CD14-positive monocyte (primary cell): ENCODE data around the gene DUSP16. TPM values are rescaled to one million over a fixed set of nuclear protein-coding genes. Genes with fewer than 3 reads are reported as not detected.
"Not testable (repeated sequence)": the region's sequence is repeated elsewhere in the genome, so short reads cannot be mapped to it uniquely, and the experiment has no call there.

ENCODE experiments used
- DNase-seq, 3 donors: peaks; one replicate each; pipeline ENCODE4 v3.0.0-alpha.2; 2011 to 2022
- H2AFZ ChIP-seq: 2 replicates; pipeline ENCODE4 v1.6.0; 2012; ENCODE audit warnings: mild to moderate bottlenecking, low read depth, low read length, inconsistent platforms; ENCODE audit not compliant: insufficient read depth, poor library complexity, severe bottlenecking
- H3K27ac ChIP-seq, 2 donors: 1 replicate in 1 of 2; 2 replicates in 1 of 2; pipeline ENCODE4 v1.5.1; 2012 to 2013; ENCODE audit warnings: low read length in 2 of 2, control low read depth in 1 of 2, inconsistent platforms in 1 of 2, low read depth in 1 of 2, mild to moderate bottlenecking in 1 of 2
- H3K27me3 ChIP-seq, 2 donors: one replicate each; pipeline versions ENCODE4 v1.6.0 to v1.6.1; 2011 to 2013; ENCODE audit warnings: low read length in 2 of 2; ENCODE audit not compliant: control insufficient read depth in 2 of 2, insufficient read depth in 2 of 2
- H3K36me3 ChIP-seq, 2 donors: replicated peaks in 1 of 2; 1 replicate in 1 of 2; 2 replicates in 1 of 2; pipeline versions ENCODE4 v1.5.1 to v1.6.1; 2012 to 2013; ENCODE audit warnings: low read length in 2 of 2, control low read depth in 1 of 2, inconsistent platforms in 1 of 2, mild to moderate bottlenecking in 1 of 2; ENCODE audit not compliant: insufficient read depth in 2 of 2, control insufficient read depth in 1 of 2
- H3K4me1 ChIP-seq, 2 donors: 1 replicate in 1 of 2; 2 replicates in 1 of 2; pipeline versions ENCODE4 v1.5.1 to v1.6.1; 2012 to 2013; ENCODE audit warnings: low read length in 2 of 2, control low read depth in 1 of 2, inconsistent platforms in 1 of 2, mild to moderate bottlenecking in 1 of 2, moderate library complexity in 1 of 2; ENCODE audit not compliant: insufficient read depth in 2 of 2, control insufficient read depth in 1 of 2
- H3K4me2 ChIP-seq: replicated peaks from 2 replicates; pipeline ENCODE3; 2012; ENCODE audit warnings: low read length, moderate library complexity, mild to moderate bottlenecking; ENCODE audit not compliant: poor library complexity, severe bottlenecking; ENCODE audit errors: extremely low read depth
- H3K4me3 ChIP-seq, 3 experiments: fragments of 200-600 bp in 1 of 3; sonication (generic) in 1 of 3; replicated peaks in 1 of 3; 1 replicate in 2 of 3; 2 replicates in 1 of 3; pipeline ENCODE4 v1.5.1; 2011 to 2013; ENCODE audit warnings: low read length in 3 of 3, mild to moderate bottlenecking in 3 of 3, control low read depth in 2 of 3, low read depth in 2 of 3, inconsistent platforms in 1 of 3, moderate library complexity in 1 of 3
- H3K79me2 ChIP-seq: 2 replicates; pipeline ENCODE4 v1.6.0; 2012; ENCODE audit warnings: mild to moderate bottlenecking, control low read depth, inconsistent platforms, low read length, moderate library complexity; ENCODE audit not compliant: insufficient read depth
- H3K9ac ChIP-seq: 2 replicates; pipeline ENCODE4 v1.6.0; 2017; ENCODE audit warnings: low read length, mild to moderate bottlenecking; ENCODE audit not compliant: insufficient read depth, poor library complexity, severe bottlenecking
- H3K9me3 ChIP-seq, 2 donors: replicated peaks in 1 of 2; 1 replicate in 1 of 2; 2 replicates in 1 of 2; pipeline versions ENCODE4 v1.5.1 to v1.6.1; 2012 to 2013; ENCODE audit warnings: low read length in 2 of 2, control low read depth in 1 of 2; ENCODE audit not compliant: control insufficient read depth in 1 of 2, insufficient read depth in 1 of 2
- H4K20me1 ChIP-seq: 2 replicates; pipeline ENCODE4 v1.6.0; 2012; ENCODE audit warnings: mild to moderate bottlenecking, low read length, control low read depth, moderate library complexity; ENCODE audit not compliant: insufficient read depth
- H3K27ac Mint-ChIP-seq, 7 donors: one replicate each; pipeline ENCODE4 v1.8.0; 2020; ENCODE audit warnings: mild to moderate bottlenecking in 7 of 7, mixed read lengths in 7 of 7, moderate library complexity in 6 of 7, inconsistent platforms in 2 of 7
- H3K27me3 Mint-ChIP-seq, 3 donors: one replicate each; pipeline ENCODE4 v1.8.0; 2021 to 2022; ENCODE audit warnings: low read depth in 3 of 3, mild to moderate bottlenecking in 3 of 3, mixed read lengths in 3 of 3, moderate library complexity in 3 of 3, inconsistent platforms in 1 of 3
- H3K36me3 Mint-ChIP-seq, 2 donors: one replicate each; pipeline ENCODE4 v1.8.0; 2020; ENCODE audit warnings: mixed read lengths in 2 of 2, inconsistent platforms in 1 of 2, mild to moderate bottlenecking in 1 of 2
- H3K4me1 Mint-ChIP-seq: one replicate; pipeline ENCODE4 v1.8.0; 2020; ENCODE audit warnings: mild to moderate bottlenecking, mixed read lengths
- H3K4me3 Mint-ChIP-seq, 2 donors: one replicate each; pipeline ENCODE4 v1.8.0; 2020; ENCODE audit warnings: mild to moderate bottlenecking in 2 of 2, mixed read lengths in 2 of 2, moderate library complexity in 1 of 2
- H3K9me3 Mint-ChIP-seq, 7 donors: one replicate each; pipeline ENCODE4 v1.8.0; 2020 to 2022; ENCODE audit warnings: mixed read lengths in 7 of 7, mild to moderate bottlenecking in 6 of 7, moderate library complexity in 6 of 7, inconsistent platforms in 2 of 7
- CTCF ChIP-seq: fragments of 200-600 bp; IDR thresholded peaks from one replicate; pipeline ENCODE4 v1.8.0; 2022; ENCODE audit warnings: antibody characterized with exemption, mild to moderate bottlenecking
- WGBS: methylation state at CpG from one replicate; pipeline ENCODE4 v1.1.5; 2013; ENCODE audit warnings: missing lambda C conversion rate; ENCODE audit not compliant: insufficient coverage; 5-methylcytosine and 5-hydroxymethylcytosine counted together
- intact Hi-C, 2 donors: fragments of 100-400 bp; cut with micrococcal nuclease; formaldehyde crosslinking; loops; one replicate each; pipeline versions ENCODE4 v1.15.0 to v1.15.1; 2023
- polyA plus RNA-seq, 3 donors: library from polyadenylated mRNA; depleted of rRNA in 1 of 3; unstranded in 2 of 3; stranded (reverse) in 1 of 3; fragments of 300-500 nt in 2 of 3; fragments of >200 nt in 1 of 3; fragmentation: Illumina TruSeq in 2 of 3; gene quantifications; 1 replicate in 2 of 3; 2 replicates in 1 of 3; pipeline ENCODE4 v1.2.3, GENCODE V29; 2012 to 2021

The DUSP16 gene
- polyA plus RNA-seq, 3 donors, result 0.04 to 0.46 (median 0.27) TPM

GRCh38 chr12:12590961-12591360 lies 28.3 kb upstream of the DUSP16 start:
- no peak overlapping the region for H3K27ac Mint-ChIP-seq
- no peak overlapping the region for H3K4me3 Mint-ChIP-seq
- H3K4me1 Mint-ChIP-seq, result peaks cover 4% of the 10 kb centered on the region
- no peak for TF ChIP-seq CTCF
- H3K9me3 Mint-ChIP-seq, result peaks cover 0 to 4% (median 0%) of the 10 kb centered on the region in 7 donors
- H3K36me3 Mint-ChIP-seq, result no peaks in the 10 kb centered on the region
- Histone ChIP-seq H4K20me1 (no peaks in the 10 kb centered on the region), H3K9me3 (no peaks in the 10 kb centered on the region), H3K27ac (no peak overlapping the region), H2AFZ (no peak overlapping the region), H3K9ac (no peak overlapping the region), H3K4me2 (no peak overlapping the region), H3K4me1 (no peaks in the 10 kb centered on the region), H3K4me3 (no peak overlapping the region), H3K79me2 (no peaks in the 10 kb centered on the region), H3K27me3 (no peaks in the 10 kb centered on the region), H3K36me3 (no peaks in the 10 kb centered on the region)
- 100% methylated on average over 3 of the region's 6 CpGs for WGBS
- DNase-seq, result no peak
- intact Hi-C loops, result no loop called here
- H3K27me3 Mint-ChIP-seq, result peaks cover 2 to 14% (median 9%) of the 10 kb centered on the region in 3 donors

GRCh38 chr12:12588436-12588835 lies 25.8 kb upstream of the DUSP16 start:
- H3K4me3 Mint-ChIP-seq, H3K27ac ChIP-seq, H4K20me1 ChIP-seq, H3K9ac ChIP-seq, H3K4me1 ChIP-seq, H3K27me3 Mint-ChIP-seq, H3K36me3 ChIP-seq, H2AFZ ChIP-seq, H3K27me3 ChIP-seq, H3K36me3 Mint-ChIP-seq, H3K4me2 ChIP-seq, H3K4me3 ChIP-seq, H3K4me1 Mint-ChIP-seq, H3K27ac Mint-ChIP-seq, H3K79me2 ChIP-seq, DNase-seq, H3K9me3 Mint-ChIP-seq, H3K9me3 ChIP-seq: not testable (repeated sequence)
- WGBS, result no CpG with 5 or more reads among the region's 3 CpGs
- intact Hi-C loops, result loop anchor here in 1 of 2 donors (10.0 kb wide), 1 partner anchor 46 kb away; no protein-coding TSS in a partner anchor
